K562 (cell line): ENCODE data around the gene PI4KA. TPM values are rescaled to one million over a fixed set of nuclear protein-coding genes. Genes with fewer than 3 reads are reported as not detected.
A peak's percentile ranks its signal among the peaks of the same experiment; 100 is the strongest.

Experiments
- ATAC-seq: fragments of 200-7000 bp; cut with Tn5 transposase; 3 replicates; pipeline ENCODE4 v1.9.1; 2020; ENCODE audit warnings: moderate library complexity
- BruUV-seq: library from RNA; stranded (reverse); fragments of 400-500 nt; replicated peaks from 2 replicates; lab custom pipeline; 2021; lab: Mats Ljungman, UMichigan
- CTCF ChIA-PET: fragments of 300-600 bp; formaldehyde crosslinking; extraction: SDS; loops from one replicate; lab custom pipeline; 2021; ENCODE audit warnings: low intra/inter-chr PET ratio; lab: Yijun Ruan, JAX
- POLR2A ChIA-PET: fragments of 300-600, 350-650 bp; sonication (Branson Sonifier 250); formaldehyde crosslinking; extraction: SDS; loops from one replicate; lab custom pipeline; 2021; ENCODE audit warnings: antibody characterized with exemption, inconsistent platforms; lab: Yijun Ruan, JAX
- DNase-seq, 4 experiments: peaks; one replicate each; pipeline versions ENCODE4 v3.0.0 to v3.0.0-alpha.2; 2011 to 2018; ENCODE audit warnings: low spot score in 3 of 4, mixed read lengths in 3 of 4; ENCODE audit errors: extremely low read depth in 1 of 4
- FAIRE-seq: peaks from 2 replicates; lab custom pipeline; 2011; peaks lifted over from hg19 to GRCh38; lab: Jason Lieb, UNC
- H2AFZ ChIP-seq: 2 replicates; pipeline ENCODE4 v1.6.0; 2011; ENCODE audit warnings: low read depth, low read length, control low read depth, inconsistent platforms
- H3K27ac ChIP-seq: fragments of 200-600 bp; 3 replicates; pipeline ENCODE4 v1.8.0; 2011; ENCODE audit warnings: low read depth, mild to moderate bottlenecking, control low read depth, inconsistent platforms, low read length, moderate library complexity, mixed read lengths; ENCODE audit errors: extremely low read depth
- H3K27me3 ChIP-seq, 2 experiments: fragments of 300-600 bp in 1 of 2; 2 replicates in 1 of 2; 3 replicates in 1 of 2; pipeline versions ENCODE4 v1.6.0 to v1.8.0; 2011; ENCODE audit warnings: inconsistent platforms in 2 of 2, low read length in 2 of 2, mild to moderate bottlenecking in 1 of 2, mixed read lengths in 1 of 2, moderate library complexity in 1 of 2; ENCODE audit not compliant: control insufficient read depth in 2 of 2, insufficient read depth in 2 of 2
- H3K36me3 ChIP-seq: fragments of 300-600 bp; 3 replicates; pipeline ENCODE4 v1.8.0; 2011; ENCODE audit warnings: mild to moderate bottlenecking, low read length, inconsistent platforms; ENCODE audit not compliant: control insufficient read depth, insufficient read depth
- H3K4me1 ChIP-seq, 2 experiments: fragments of 200-600 bp in 1 of 2; replicated peaks in 1 of 2; 2 replicates in 1 of 2; 3 replicates in 1 of 2; pipeline versions ENCODE4 v1.5.1 to v1.8.0; 2011; ENCODE audit warnings: inconsistent platforms in 2 of 2, low read length in 2 of 2, mild to moderate bottlenecking in 1 of 2, mixed read lengths in 1 of 2, moderate library complexity in 1 of 2; ENCODE audit not compliant: control insufficient read depth in 2 of 2, insufficient read depth in 2 of 2
- H3K4me2 ChIP-seq: 2 replicates; pipeline ENCODE4 v1.6.1; 2011; ENCODE audit warnings: low read length, control low read depth, inconsistent platforms, mixed read lengths; ENCODE audit not compliant: insufficient read depth
- H3K4me3 ChIP-seq: fragments of 200-600 bp; sonication (generic), shearing (Covaris generic); 2 replicates; pipeline ENCODE4 v1.5.1; 2016; ENCODE audit warnings: control low read depth, inconsistent platforms
- H3K79me2 ChIP-seq: fragments of 200-600 bp; 3 replicates; pipeline ENCODE4 v1.8.0; 2011; ENCODE audit warnings: low read length, inconsistent platforms; ENCODE audit not compliant: control insufficient read depth, insufficient read depth
- H3K9ac ChIP-seq, 2 experiments: 2 replicates each; pipeline versions ENCODE4 v1.6.0 to v1.6.1; 2011; ENCODE audit warnings: low read depth in 2 of 2, low read length in 2 of 2, control low read depth in 1 of 2, inconsistent platforms in 1 of 2, mild to moderate bottlenecking in 1 of 2, mixed read lengths in 1 of 2; ENCODE audit not compliant: insufficient read depth in 1 of 2
- H3K9me1 ChIP-seq: one replicate; pipeline ENCODE4 v1.6.0; 2011; ENCODE audit warnings: inconsistent platforms, mild to moderate bottlenecking, low read length, moderate library complexity; ENCODE audit not compliant: control insufficient read depth, insufficient read depth
- H3K9me3 ChIP-seq: replicated peaks from 2 replicates; pipeline ENCODE4 v1.5.1; 2011; ENCODE audit warnings: low read depth, low read length, inconsistent platforms; ENCODE audit not compliant: control insufficient read depth, insufficient read depth
- H4K20me1 ChIP-seq: replicated peaks from 2 replicates; pipeline ENCODE4 v1.6.1; 2011; ENCODE audit warnings: low read length, inconsistent platforms, mixed read lengths; ENCODE audit not compliant: control insufficient read depth, insufficient read depth
- ASH1L ChIP-seq: fragments of 450-650 bp; IDR thresholded peaks from 2 replicates; pipeline ENCODE4 v1.6.1; 2018; ENCODE audit warnings: borderline replicate concordance, mild to moderate bottlenecking, low read depth; ENCODE audit not compliant: partially characterized antibody
- CUX1 ChIP-seq: fragments of 200-800 bp; sonication (Bioruptor generic); IDR thresholded peaks from 2 replicates; pipeline ENCODE4 v1.6.1; 2016; ENCODE audit warnings: missing genetic modification characterization, missing compliant biosample characterization
- RUNX1 ChIP-seq: sonication (generic); IDR thresholded peaks from 2 replicates; pipeline ENCODE4 v1.6.1; 2016; ENCODE audit warnings: antibody characterized with exemption, low read depth
- WGBS: fragments of 100-300 bp; shearing (Covaris generic); methylation state at CpG from one replicate; pipeline ENCODE4 v1.1.6; 2016; ENCODE audit warnings: low coverage, mixed read lengths; ENCODE audit not compliant: insufficient coverage; ENCODE audit errors: missing lambda C conversion rate; 5-methylcytosine and 5-hydroxymethylcytosine counted together
- in situ Hi-C: fragments of 300-500 bp; cut with MboI; formaldehyde crosslinking; loops from 4 replicates; pipeline ENCODE4 v1.15.0; 2018; ENCODE audit warnings: inconsistent platforms, mixed read lengths
- intact Hi-C: fragments of 100-400 bp; cut with micrococcal nuclease; formaldehyde crosslinking; loops from 2 replicates; pipeline ENCODE4 v1.14.2; 2022
- polyA plus RNA-seq, 8 experiments: library from polyadenylated mRNA; depleted of rRNA in 4 of 8; stranded (reverse) in 5 of 8; unstranded in 3 of 8; fragments of >200 nt; fragmentation: Nextera tagmentation in 2 of 8; fragmentation: Illumina TruSeq in 1 of 8; extraction: Ambion mirVana in 2 of 8; extraction: Trizol in 1 of 8; gene quantifications; 2 replicates each; pipeline versions ENCODE4 v1.2.1 to v1.2.3, GENCODE V29; 2011 to 2014; ENCODE audit warnings: inconsistent platforms in 1 of 8, missing spikeins in 1 of 8
- total RNA-seq, 7 experiments: library from RNA; depleted of rRNA in 6 of 7; stranded (reverse); fragments of >200 nt in 6 of 7; fragmentation: Illumina TruSeq in 2 of 7; extraction: Trizol in 2 of 7; gene quantifications; 2 replicates each; pipeline versions ENCODE4 v1.2.1 to v1.2.3, GENCODE V29; 2011 to 2021; ENCODE audit warnings: low replicate concordance in 1 of 7

The PI4KA gene
- total and polyA plus RNA-seq, 9 of the 15 experiments (the other 6 are each of a cell fraction or from before 2014, with no cell fraction given), result 7.3 to 187 (median 84.7) TPM

DNA sequence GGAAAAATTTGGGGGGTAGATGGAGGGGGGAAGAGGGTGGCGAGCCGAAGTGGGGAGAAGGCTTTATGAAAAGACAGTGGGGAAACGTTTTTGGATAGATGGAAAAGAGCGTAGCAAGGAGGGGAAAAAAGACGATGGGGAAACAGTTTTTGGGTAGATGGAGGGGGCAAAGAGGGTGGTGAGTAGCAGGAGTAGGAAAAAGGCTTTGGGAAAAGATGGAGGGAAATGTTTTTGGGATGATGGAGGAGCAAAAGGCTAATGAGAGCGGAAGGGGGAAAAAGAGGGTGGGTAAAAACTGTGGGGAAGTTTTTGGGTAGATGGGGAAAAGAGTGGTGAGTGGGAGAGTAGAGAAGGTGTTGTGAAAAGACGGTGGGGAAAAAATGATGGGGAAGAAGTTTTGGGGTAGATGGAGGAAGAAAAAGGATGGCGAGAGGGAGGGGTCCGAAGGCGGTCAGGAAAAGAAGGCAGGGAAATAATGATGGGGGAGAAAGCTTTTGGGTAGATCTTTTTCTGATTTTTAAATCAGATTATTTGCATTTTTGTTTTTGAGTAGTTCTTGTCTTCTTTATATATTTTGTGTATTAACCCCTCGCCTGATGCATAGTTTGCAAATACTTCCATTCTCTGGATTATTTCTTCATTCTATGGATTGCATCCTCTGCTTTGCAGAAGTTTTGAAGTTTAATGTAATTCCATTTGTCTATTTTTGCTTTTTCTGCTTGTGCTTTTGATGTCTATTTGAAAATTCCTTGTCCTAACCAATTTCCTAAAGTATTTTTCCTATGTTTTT is 200.0 kb downstream of the PI4KA start (continued):
- no peak for TF ChIP-seq RUNX1

DNA sequence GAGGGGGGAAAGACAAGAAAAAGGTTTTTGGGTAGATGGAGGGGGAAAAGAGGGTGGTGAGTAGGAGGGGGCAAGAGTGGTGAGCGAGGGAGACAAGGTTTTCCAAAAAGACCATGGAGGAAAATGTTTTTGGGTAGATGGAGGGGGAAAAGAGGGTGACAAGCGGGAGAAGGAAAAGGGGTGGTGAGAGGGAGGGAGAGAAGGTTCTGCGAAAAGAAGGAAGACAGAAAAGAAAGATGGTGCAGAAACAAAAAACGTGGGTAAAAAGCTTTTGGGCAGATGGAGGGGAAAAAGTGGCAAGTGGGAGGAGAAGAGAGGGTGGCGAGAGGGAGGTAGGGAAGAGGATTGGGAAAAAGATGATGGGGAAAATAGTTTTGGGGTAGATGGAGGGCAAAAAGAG is 200.6 kb downstream of the PI4KA start:
- H3K36me3 ChIP-seq, result peaks cover 7% of the 10 kb centered on the region; the same call in 1 of the 3 replicates
- intact Hi-C loops (no loop called here), in situ Hi-C loops (no loop called here)
- peak overlapping the region; percentile 37 for H3K4me3 ChIP-seq
- ChIA-PET CTCF (interaction anchor here (1.4 kb wide), 1 partner anchor 8 kb away, joined by 5 read pairs; no protein-coding TSS in a partner anchor), POLR2A (interaction anchor here (0.7 to 1.7 kb wide), 4 partner anchors 8 to 17 kb away, joined by 3 to 16 read pairs (median 6); no protein-coding TSS in a partner anchor)
- ATAC-seq (no peak), DNase-seq (peak in 1 of 4 experiments; percentile 11), FAIRE-seq (no peak)
- H2AFZ ChIP-seq, result no peak overlapping the region
- H3K4me2 ChIP-seq, result peak overlapping the region; percentile 40; the same call in 1 of the 2 replicates
- WGBS, result 0% methylated on average over 5 of the region's 5 CpGs
- peaks cover 37 to 39% of the 10 kb centered on the region in 2 experiments for H3K27me3 ChIP-seq
- H3K9me1 ChIP-seq, result peaks cover 2% of the 10 kb centered on the region
- H3K9ac ChIP-seq, result peak overlapping the region; percentile 22 to 27; a peak in 3 of 4 replicates
- H3K79me2 ChIP-seq, result no peaks in the 10 kb centered on the region
- peaks cover 11% of the 10 kb centered on the region; the same call in 1 of the 2 replicates for H4K20me1 ChIP-seq
- H3K27ac ChIP-seq, result no peak overlapping the region
- H3K4me1 ChIP-seq, result peaks cover 0 to 5% of the 10 kb centered on the region in 2 experiments; a peak in 3 of 5 replicates
- H3K9me3 ChIP-seq, result no peaks in the 10 kb centered on the region
- no TSS peak for BruUV-seq
- peak; percentile 37 for TF ChIP-seq ASH1L
- no peak for TF ChIP-seq CUX1 (CRISPR knock-in tag)
